Thyroid gland (tissue), 4 donors: ENCODE measurements around the gene IFNL2.

ENCODE experiments used
- CTCF ChIP-seq, 6 experiments: fragments of 200-600 bp in 3 of 6; fragments of 450-650 bp in 3 of 6; sonication (generic) in 3 of 6; IDR thresholded peaks; one replicate each; pipeline ENCODE4 v1.5.1; 2016 to 2019; ENCODE audit warnings: antibody characterized with exemption in 6 of 6, mild to moderate bottlenecking in 2 of 6, inconsistent platforms in 1 of 6, moderate library complexity in 1 of 6
- POLR2A ChIP-seq, 2 donors: fragments of 450-650 bp; IDR thresholded peaks; one replicate each; pipeline ENCODE4 v1.6.1; 2017; ENCODE audit warnings: antibody characterized with exemption in 2 of 2, mild to moderate bottlenecking in 2 of 2, moderate library complexity in 1 of 2

GRCh38 chr19:39232708-39233107, 35.5 kb upstream of the IFNL2 start:
- no peak for TF ChIP-seq CTCF (IDR thresholded peaks at IDR 0.05)
- no peak for TF ChIP-seq POLR2A (IDR thresholded peaks at IDR 0.05)
